GM21526 (cell line): ENCODE measurements around the gene ASTN1.
A peak's percentile ranks its signal among the peaks of the same experiment; 100 is the strongest.

Experiments
- ATAC-seq: cut with Tn5 transposase; IDR thresholded peaks from one replicate; pipeline ENCODE4 v1.9.1; 2021; ENCODE audit warnings: moderate library complexity; ENCODE audit not compliant: unreplicated experiment, low FRiP score

ASTN1 gene

GRCh38 chr1:176938375-176938774 lies 226.1 kb downstream of the ASTN1 start:
- ATAC-seq = peak; percentile 62

DNA sequence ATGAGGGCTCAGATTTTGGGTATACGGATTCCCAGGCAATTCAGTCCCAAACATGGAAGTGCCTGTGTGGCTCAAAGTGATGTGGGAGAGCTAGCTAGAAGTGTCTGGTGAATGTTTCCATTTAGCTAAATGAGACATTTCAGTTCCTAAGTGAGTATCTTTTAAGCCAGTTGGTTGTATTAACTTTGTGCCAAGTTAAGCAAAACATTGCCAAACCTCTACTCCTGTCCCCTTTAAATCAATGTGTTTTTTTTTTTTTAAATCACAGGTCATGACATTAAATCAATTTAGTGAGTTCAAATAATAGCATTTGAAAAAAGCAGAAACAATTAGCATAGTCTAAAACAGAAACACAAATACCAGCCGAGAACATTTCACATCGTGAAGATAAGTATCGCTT lies 230.1 kb downstream of the ASTN1 start:
- no peak for ATAC-seq

- ATAC-seq = no peak
Measured at GRCh38 chr1:176932114-176933104, 232.1 kb downstream of the ASTN1 start.

DNA sequence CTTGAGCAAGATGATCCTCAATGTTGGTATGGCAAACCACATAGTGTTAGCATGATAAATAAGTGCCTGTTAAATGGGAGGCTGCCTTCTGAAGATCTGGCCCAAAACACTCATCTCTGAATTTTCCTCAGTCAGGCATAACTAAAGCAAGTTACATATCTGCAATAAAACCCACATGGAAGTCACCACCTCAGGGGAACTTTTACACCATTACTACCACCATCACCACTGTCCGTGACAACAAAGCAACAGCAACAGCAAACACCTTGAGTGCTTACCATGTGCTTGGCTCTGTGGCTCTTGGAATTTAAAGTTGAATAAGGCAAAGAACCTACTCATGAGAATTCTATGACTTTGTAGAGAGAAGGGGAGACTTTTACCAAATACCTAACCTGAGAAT lies 233.0 kb downstream of the ASTN1 start:
- no peak for ATAC-seq

- ATAC-seq = no peak
Measured at GRCh38 chr1:176926330-176927086, 238.0 kb downstream of the ASTN1 start.

GRCh38 chr1:176925223-176925622 lies 239.3 kb downstream of the ASTN1 start:
- ATAC-seq = no peak

GRCh38 chr1:176923283-176923682 lies 241.2 kb downstream of the ASTN1 start:
- ATAC-seq = no peak

DNA sequence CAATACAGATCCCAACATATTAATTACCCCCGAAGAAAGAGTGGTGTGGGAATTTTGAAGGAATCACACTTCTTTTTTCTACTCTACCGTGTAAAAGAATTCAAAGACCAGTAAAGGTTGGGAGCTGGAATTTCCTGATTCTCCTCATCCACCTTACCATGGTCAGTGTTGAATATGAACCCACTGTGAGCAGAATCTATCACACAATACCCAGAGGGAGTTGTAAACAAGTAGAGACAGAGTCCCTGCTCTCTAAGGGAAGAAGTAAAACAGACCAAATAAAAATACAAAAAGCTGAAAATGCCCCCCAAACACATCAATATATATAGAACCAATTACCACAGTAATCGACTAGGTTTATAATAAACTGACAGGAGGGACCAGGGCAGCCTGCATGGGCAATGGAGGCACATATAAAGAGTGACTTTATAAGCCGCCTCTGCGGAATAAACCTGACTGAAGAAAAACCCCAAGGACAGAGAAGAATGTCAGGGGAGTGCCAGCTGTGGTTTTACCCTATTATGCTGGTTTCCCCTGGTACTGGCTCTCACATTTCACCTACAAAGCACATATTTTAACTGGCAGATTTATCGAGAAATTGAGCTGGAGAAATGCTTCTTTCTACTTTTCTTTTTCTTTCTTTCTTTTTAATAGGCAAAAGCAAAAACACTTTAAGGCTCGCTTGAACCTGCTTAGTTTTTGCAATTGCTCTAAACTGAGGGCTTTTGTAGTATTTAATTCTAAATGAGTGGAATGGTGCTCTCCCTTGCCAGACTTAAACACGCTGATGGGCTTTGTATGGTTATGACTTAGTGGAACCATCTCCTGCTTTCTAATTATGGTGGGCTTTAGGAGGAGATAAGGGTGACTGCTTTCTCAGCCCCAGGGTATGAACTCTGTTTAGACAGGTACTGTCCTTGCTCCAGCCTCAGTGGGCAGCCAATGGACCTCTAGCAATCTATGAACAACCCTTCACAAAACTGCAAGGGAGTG lies 244.8 kb downstream of the ASTN1 start:
- ATAC-seq = no peak

DNA sequence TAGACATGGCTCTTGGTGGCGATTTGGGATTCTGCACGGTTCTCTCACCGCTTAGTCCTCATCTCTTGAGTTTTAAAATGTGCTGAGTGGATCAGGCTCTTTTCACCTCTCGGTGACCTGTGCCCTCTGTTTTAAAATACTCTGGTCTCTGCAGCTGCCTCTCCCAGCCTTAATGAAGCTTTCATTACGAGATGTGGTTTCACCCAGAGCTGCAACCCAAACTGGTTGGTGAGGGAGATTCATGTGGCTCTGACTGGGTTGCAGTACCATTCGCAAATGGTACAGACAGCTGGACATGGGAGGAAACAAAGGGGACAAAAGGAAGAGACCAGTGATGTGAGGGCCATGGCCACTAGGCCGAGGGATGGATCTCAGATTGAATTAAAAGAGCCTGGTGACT lies 258.9 kb downstream of the ASTN1 start:
- ATAC-seq = no peak

DNA sequence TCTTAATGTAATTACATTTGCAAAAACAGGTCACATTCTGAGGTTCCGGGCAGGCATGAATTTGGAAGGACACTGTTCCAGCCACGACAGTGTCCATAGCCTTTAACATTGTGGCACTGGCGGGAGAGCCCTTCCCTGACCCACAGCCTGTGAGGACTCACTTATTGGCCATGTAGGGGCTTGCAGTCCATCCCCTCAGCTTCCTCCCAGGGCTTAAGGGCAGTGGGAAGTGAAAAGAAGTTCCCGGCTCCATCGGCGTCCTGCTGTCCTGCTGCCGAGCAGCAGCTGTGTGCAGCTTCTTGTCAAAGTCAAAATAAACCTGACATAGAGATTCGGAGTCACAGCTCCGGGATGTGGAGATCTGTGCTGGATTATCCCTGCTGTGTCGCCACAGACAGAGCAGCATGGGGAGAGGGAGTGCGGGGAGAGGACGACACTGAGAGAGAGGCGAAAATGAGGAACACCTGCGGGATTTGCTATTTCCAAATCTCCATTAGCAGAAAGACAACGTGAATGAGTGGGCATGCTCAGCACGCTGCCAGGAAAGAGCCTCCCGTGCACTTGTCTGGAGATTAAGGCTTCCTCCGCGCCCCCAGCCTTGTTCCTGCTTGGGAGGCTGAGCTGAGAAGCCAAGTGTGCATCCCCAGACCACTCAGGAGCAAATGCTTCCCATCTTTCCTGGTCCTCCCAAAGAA lies 260.3 kb downstream of the ASTN1 start:
- no peak for ATAC-seq

DNA sequence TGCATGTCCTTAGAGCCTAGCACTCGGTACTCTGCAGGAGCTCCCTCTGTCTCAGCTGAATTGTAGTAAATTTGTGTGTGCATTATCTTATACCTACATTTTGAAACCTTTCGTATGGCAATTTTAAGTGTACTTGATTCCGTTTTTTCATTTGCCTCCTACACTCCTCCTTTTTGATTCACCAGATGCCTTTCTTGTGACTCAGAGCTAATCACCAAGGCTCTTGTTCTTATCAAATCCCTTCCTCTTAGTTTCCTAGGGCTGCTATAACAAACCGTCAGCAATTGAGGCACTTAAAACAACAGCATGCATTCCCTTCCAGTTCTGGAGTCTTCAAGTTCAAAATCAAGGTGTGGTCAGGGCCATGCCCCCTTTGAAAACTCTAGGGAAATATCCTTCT lies 261.0 kb downstream of the ASTN1 start:
- no peak for ATAC-seq

DNA sequence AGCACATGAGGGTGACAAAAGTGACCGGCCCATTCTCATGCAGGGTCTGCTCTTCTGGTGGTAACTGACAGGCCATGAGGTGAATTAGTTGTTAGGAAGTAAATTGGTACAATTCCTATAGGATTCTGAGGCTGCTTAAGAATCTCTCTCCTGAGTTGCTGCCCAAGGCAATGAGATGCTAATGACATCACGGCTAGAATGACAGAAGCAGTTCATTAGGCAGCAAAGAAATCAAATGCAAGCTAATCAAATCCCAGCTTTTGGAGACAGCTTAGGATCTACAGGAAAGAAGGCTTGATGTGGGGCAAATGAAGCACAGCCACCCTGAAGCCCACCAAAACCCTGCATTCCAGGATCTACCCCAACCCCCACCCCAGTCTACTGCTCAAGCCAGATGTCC lies 265.2 kb downstream of the ASTN1 start:
- no peak for ATAC-seq

- ATAC-seq = peak; percentile 73
Measured at GRCh38 chr1:176897350-176898236, 266.9 kb downstream of the ASTN1 start.

DNA sequence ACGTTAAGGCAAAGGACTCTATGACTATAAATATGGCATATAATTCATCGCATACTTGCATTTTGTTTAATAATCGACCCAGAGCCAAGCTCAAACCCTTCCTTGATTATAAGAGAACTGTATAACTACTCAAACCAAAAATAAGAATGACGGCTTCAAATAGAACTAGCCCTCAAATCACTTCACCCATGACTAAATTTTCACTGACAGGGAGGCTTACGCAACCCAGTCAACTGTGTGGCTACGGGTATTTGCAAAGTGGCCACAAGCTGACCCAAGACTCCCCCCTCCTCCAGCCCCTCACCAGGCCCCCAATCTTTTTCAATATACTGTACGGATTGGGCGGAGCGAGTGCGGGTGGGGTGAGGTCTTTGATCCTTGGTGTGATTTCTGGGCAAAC lies 268.3 kb downstream of the ASTN1 start:
- no peak for ATAC-seq

DNA sequence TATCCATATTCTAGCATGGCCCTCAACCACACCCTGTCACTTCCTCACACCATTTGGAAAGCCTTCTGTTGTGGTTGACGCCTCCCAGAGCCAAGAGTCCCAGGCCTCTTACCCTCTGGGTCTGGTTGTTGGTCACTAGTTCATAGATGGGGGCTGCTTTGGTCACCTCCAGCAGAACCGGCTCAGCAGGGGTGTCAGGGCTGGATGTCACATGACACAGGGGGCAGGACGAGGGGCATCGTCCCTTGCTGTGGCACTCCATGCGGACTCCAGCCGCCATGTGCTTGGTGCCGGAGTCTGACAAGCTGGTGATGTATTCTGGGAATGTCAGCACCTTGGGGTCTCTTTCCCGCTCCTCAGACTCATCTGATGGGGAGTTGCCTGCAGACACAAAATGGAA lies 270.1 kb downstream of the ASTN1 start:
- no peak for ATAC-seq

DNA sequence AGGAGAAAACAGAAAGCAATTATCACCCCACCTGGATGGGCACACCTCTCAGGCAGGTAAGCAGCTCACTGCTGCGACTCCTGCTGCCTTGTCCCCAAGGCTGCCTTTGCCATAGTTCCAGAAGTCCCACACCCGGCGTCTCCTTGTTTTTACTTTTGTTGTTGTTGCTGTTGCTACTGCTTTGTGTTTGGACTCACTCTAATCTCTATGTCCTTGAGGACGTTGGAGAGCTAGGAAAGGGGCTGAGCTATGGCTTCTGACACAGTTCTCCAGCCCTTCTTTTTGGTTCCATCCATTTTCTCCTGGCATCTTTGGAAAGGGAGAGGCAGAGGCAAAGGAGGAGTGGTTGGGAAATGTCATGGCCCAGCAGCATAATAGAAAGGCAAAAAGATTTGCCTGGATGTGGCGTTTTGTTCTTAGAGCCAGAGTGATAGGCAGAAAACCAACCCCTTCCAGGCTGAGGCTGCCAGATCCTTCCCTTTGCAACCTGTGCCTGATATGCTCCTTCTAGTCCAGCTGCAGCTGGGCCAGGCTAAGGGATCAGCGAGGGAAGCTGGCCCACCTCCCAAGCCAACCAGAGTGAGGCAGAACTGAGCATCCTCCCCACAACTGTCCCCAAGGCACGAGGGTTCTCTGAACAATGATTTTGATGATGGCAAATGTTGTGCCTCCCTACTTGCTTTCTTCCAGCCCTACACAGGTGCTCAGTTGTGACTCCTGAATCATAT lies 270.7 kb downstream of the ASTN1 start:
- no peak for ATAC-seq

DNA sequence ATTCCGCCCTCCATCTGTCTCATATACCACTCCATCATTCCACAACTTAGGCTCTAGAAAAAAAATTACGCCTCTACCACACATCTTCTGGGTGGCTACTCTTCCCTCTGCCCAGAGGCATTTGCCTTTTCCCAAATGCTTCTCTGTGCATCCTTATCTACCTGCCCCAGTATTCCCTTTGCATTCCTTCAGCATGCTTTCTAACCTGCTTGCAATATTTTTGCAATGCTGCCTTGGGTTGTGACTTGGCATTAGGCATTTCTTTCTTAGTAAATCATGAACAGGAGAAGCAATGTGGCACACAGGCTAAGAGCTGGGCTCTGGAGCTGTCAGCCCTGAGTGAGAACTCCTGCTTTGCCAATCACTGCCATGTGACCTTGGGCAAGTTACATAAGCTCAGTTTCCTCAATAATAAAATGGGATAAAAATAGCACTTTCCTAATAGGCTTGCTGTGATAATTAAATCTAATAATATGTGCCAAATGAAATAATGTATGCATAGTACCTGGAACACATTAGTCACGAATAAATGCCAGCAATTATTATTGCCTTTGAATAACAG lies 276.0 kb downstream of the ASTN1 start:
- no peak for ATAC-seq

DNA sequence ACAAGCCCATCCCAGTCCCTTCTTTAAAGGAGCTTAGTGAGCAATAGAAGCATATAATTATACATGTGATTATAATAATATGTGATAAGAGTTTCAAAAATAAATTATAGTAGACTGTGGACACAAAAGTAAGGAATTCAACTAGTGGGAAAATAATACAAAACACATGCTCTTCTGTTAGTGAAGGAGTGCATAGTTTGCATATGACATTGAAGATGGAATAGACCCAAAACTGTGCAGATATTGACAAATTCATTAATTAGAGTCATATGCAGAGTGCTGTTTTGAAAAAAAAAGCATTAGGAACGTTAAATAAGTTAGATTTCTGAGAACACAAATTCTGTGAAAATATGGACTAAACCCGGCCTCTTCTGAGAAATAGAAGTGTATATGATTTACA lies 278.8 kb downstream of the ASTN1 start:
- ATAC-seq = no peak
